HEK293 (cell line): ENCODE data around the gene CIDEA.

ENCODE experiments used
- BCL11A ChIP-seq: fragments of 450-650 bp; formaldehyde crosslinking; IDR thresholded peaks from 2 replicates; pipeline ENCODE4 v1.5.1; 2016; ENCODE audit warnings: low read depth, missing biosample characterization, missing genetic modification characterization
- TCF7L2 ChIP-seq: IDR thresholded peaks from 2 replicates; pipeline ENCODE4 v1.6.1; 2011; ENCODE audit warnings: low read depth, mild to moderate bottlenecking, inconsistent platforms, low read length, moderate library complexity, borderline replicate concordance
- ZNF792 ChIP-seq: fragments of 450-650 bp; formaldehyde crosslinking; IDR thresholded peaks from 2 replicates; pipeline ENCODE4 v1.5.1; 2016; ENCODE audit warnings: missing biosample characterization, missing genetic modification characterization

DNA sequence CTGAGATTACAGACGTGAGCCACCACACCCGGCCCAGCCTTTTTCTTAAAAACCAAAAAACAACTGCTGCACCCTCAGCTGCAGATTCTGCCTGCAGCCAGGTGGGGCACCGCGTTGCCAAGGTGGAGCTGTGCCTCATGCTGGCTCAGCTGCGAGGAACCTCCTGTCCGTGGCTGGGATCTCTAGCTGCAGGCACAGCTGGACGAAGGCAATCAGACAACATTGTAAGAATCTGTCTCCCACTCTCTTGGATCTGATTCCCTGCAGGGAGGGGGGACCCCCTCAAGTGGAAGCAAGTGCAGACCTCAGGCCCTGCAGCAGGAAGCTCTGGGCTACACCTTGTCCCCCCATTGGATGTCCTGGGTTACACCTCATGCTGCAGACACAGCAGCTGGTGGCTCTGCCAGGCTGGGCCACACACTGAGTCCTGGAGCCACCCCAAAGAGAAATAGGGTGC lies 24.1 kb downstream of the CIDEA start:
- TF ChIP-seq ZNF792 (tag by site-specific recombination) (no peak), TCF7L2 (no peak), BCL11A (tag by site-specific recombination) (no peak)
